K562 (cell line): ENCODE results near the gene SEC14L2. TPM values are rescaled to one million over a fixed set of nuclear protein-coding genes. Genes with fewer than 3 reads are reported as not detected.
"Not testable (repeated sequence)": the region's sequence is repeated elsewhere in the genome, so short reads cannot be mapped to it uniquely, and the experiment has no call there.

ENCODE experiments used
- ATAC-seq: fragments of 200-7000 bp; cut with Tn5 transposase; 3 replicates; pipeline ENCODE4 v1.9.1; 2020; ENCODE audit warnings: moderate library complexity
- BruUV-seq: library from RNA; stranded (reverse); fragments of 400-500 nt; replicated peaks from 2 replicates; lab custom pipeline; 2021; lab: Mats Ljungman, UMichigan
- CTCF ChIA-PET: fragments of 300-600 bp; formaldehyde crosslinking; extraction: SDS; loops from one replicate; lab custom pipeline; 2021; ENCODE audit warnings: low intra/inter-chr PET ratio; lab: Yijun Ruan, JAX
- POLR2A ChIA-PET: fragments of 300-600, 350-650 bp; sonication (Branson Sonifier 250); formaldehyde crosslinking; extraction: SDS; loops from one replicate; lab custom pipeline; 2021; ENCODE audit warnings: antibody characterized with exemption, inconsistent platforms; lab: Yijun Ruan, JAX
- DNase-seq, 4 experiments: peaks; one replicate each; pipeline versions ENCODE4 v3.0.0 to v3.0.0-alpha.2; 2011 to 2018; ENCODE audit warnings: low spot score in 3 of 4, mixed read lengths in 3 of 4; ENCODE audit errors: extremely low read depth in 1 of 4
- FAIRE-seq: peaks from 2 replicates; lab custom pipeline; 2011; peaks lifted over from hg19 to GRCh38; lab: Jason Lieb, UNC
- H2AFZ ChIP-seq: 2 replicates; pipeline ENCODE4 v1.6.0; 2011; ENCODE audit warnings: low read depth, low read length, control low read depth, inconsistent platforms
- H3K27ac ChIP-seq: fragments of 200-600 bp; 3 replicates; pipeline ENCODE4 v1.8.0; 2011; ENCODE audit warnings: low read depth, mild to moderate bottlenecking, control low read depth, inconsistent platforms, low read length, moderate library complexity, mixed read lengths; ENCODE audit errors: extremely low read depth
- H3K27me3 ChIP-seq, 2 experiments: fragments of 300-600 bp in 1 of 2; 2 replicates in 1 of 2; 3 replicates in 1 of 2; pipeline versions ENCODE4 v1.6.0 to v1.8.0; 2011; ENCODE audit warnings: inconsistent platforms in 2 of 2, low read length in 2 of 2, mild to moderate bottlenecking in 1 of 2, mixed read lengths in 1 of 2, moderate library complexity in 1 of 2; ENCODE audit not compliant: control insufficient read depth in 2 of 2, insufficient read depth in 2 of 2
- H3K36me3 ChIP-seq: fragments of 300-600 bp; 3 replicates; pipeline ENCODE4 v1.8.0; 2011; ENCODE audit warnings: mild to moderate bottlenecking, low read length, inconsistent platforms; ENCODE audit not compliant: control insufficient read depth, insufficient read depth
- H3K4me1 ChIP-seq, 2 experiments: fragments of 200-600 bp in 1 of 2; replicated peaks in 1 of 2; 2 replicates in 1 of 2; 3 replicates in 1 of 2; pipeline versions ENCODE4 v1.5.1 to v1.8.0; 2011; ENCODE audit warnings: inconsistent platforms in 2 of 2, low read length in 2 of 2, mild to moderate bottlenecking in 1 of 2, mixed read lengths in 1 of 2, moderate library complexity in 1 of 2; ENCODE audit not compliant: control insufficient read depth in 2 of 2, insufficient read depth in 2 of 2
- H3K4me2 ChIP-seq: 2 replicates; pipeline ENCODE4 v1.6.1; 2011; ENCODE audit warnings: low read length, control low read depth, inconsistent platforms, mixed read lengths; ENCODE audit not compliant: insufficient read depth
- H3K4me3 ChIP-seq: fragments of 200-600 bp; sonication (generic), shearing (Covaris generic); 2 replicates; pipeline ENCODE4 v1.5.1; 2016; ENCODE audit warnings: control low read depth, inconsistent platforms
- H3K79me2 ChIP-seq: fragments of 200-600 bp; 3 replicates; pipeline ENCODE4 v1.8.0; 2011; ENCODE audit warnings: low read length, inconsistent platforms; ENCODE audit not compliant: control insufficient read depth, insufficient read depth
- H3K9ac ChIP-seq, 2 experiments: 2 replicates each; pipeline versions ENCODE4 v1.6.0 to v1.6.1; 2011; ENCODE audit warnings: low read depth in 2 of 2, low read length in 2 of 2, control low read depth in 1 of 2, inconsistent platforms in 1 of 2, mild to moderate bottlenecking in 1 of 2, mixed read lengths in 1 of 2; ENCODE audit not compliant: insufficient read depth in 1 of 2
- H3K9me1 ChIP-seq: one replicate; pipeline ENCODE4 v1.6.0; 2011; ENCODE audit warnings: inconsistent platforms, mild to moderate bottlenecking, low read length, moderate library complexity; ENCODE audit not compliant: control insufficient read depth, insufficient read depth
- H3K9me3 ChIP-seq: replicated peaks from 2 replicates; pipeline ENCODE4 v1.5.1; 2011; ENCODE audit warnings: low read depth, low read length, inconsistent platforms; ENCODE audit not compliant: control insufficient read depth, insufficient read depth
- H4K20me1 ChIP-seq: replicated peaks from 2 replicates; pipeline ENCODE4 v1.6.1; 2011; ENCODE audit warnings: low read length, inconsistent platforms, mixed read lengths; ENCODE audit not compliant: control insufficient read depth, insufficient read depth
- AFF4 ChIP-seq: sonication (generic); formaldehyde crosslinking; IDR thresholded peaks from 2 replicates; pipeline ENCODE4 v1.8.0; 2023; ENCODE audit warnings: mild to moderate bottlenecking, missing genetic modification reagents
- EGR1 ChIP-seq: fragments of 450-650 bp; conservative IDR thresholded peaks from 2 replicates; pipeline ENCODE4 v1.6.1; 2017; ENCODE audit warnings: mild to moderate bottlenecking
- ELF2 ChIP-seq: fragments of 250-450 bp; sonication (Bioruptor Pico); IDR thresholded peaks from 2 replicates; pipeline ENCODE4 v1.5.0; 2021; ENCODE audit warnings: mild to moderate bottlenecking
- ZFP91 ChIP-seq: sonication (generic); formaldehyde crosslinking; IDR thresholded peaks from 2 replicates; pipeline ENCODE4 v1.8.0; 2022; ENCODE audit warnings: mild to moderate bottlenecking, missing genetic modification reagents
- WGBS: fragments of 100-300 bp; shearing (Covaris generic); methylation state at CpG from one replicate; pipeline ENCODE4 v1.1.6; 2016; ENCODE audit warnings: low coverage, mixed read lengths; ENCODE audit not compliant: insufficient coverage; ENCODE audit errors: missing lambda C conversion rate; 5-methylcytosine and 5-hydroxymethylcytosine counted together
- in situ Hi-C: fragments of 300-500 bp; cut with MboI; formaldehyde crosslinking; loops from 4 replicates; pipeline ENCODE4 v1.15.0; 2018; ENCODE audit warnings: inconsistent platforms, mixed read lengths
- intact Hi-C: fragments of 100-400 bp; cut with micrococcal nuclease; formaldehyde crosslinking; loops from 2 replicates; pipeline ENCODE4 v1.14.2; 2022
- polyA plus RNA-seq, 8 experiments: library from polyadenylated mRNA; depleted of rRNA in 4 of 8; stranded (reverse) in 5 of 8; unstranded in 3 of 8; fragments of >200 nt; fragmentation: Nextera tagmentation in 2 of 8; fragmentation: Illumina TruSeq in 1 of 8; extraction: Ambion mirVana in 2 of 8; extraction: Trizol in 1 of 8; gene quantifications; 2 replicates each; pipeline versions ENCODE4 v1.2.1 to v1.2.3, GENCODE V29; 2011 to 2014; ENCODE audit warnings: inconsistent platforms in 1 of 8, missing spikeins in 1 of 8
- total RNA-seq, 7 experiments: library from RNA; depleted of rRNA in 6 of 7; stranded (reverse); fragments of >200 nt in 6 of 7; fragmentation: Illumina TruSeq in 2 of 7; extraction: Trizol in 2 of 7; gene quantifications; 2 replicates each; pipeline versions ENCODE4 v1.2.1 to v1.2.3, GENCODE V29; 2011 to 2021; ENCODE audit warnings: low replicate concordance in 1 of 7

The SEC14L2 gene
- total and polyA plus RNA-seq, 9 of the 15 experiments (the other 6 are each of a cell fraction or from before 2014, with no cell fraction given) = 0.03 to 0.17 (median 0.10) TPM

- H3K9me1 ChIP-seq, CTCF ChIA-PET, intact Hi-C loops, H3K9me3 ChIP-seq, DNase-seq, H2AFZ ChIP-seq, H3K36me3 ChIP-seq, H3K79me2 ChIP-seq, H3K4me3 ChIP-seq, H3K4me2 ChIP-seq, POLR2A ChIA-PET, in situ Hi-C loops, H3K27ac ChIP-seq, FAIRE-seq, H4K20me1 ChIP-seq, H3K9ac ChIP-seq, BruUV-seq, H3K27me3 ChIP-seq, ATAC-seq: not testable (repeated sequence)
- H3K4me1 ChIP-seq = peaks cover 9 to 31% of the 10 kb centered on the region in 2 experiments; a peak in 4 of 5 replicates
- WGBS = 94% methylated on average over 3 of the region's 3 CpGs
Observed at GRCh38 chr22:30401024-30401423, 4.2 kb downstream of the SEC14L2 start.

GRCh38 chr22:30402028-30402765 lies 5.4 kb downstream of the SEC14L2 start:
- peak; percentile 75 for ATAC-seq
- Histone ChIP-seq H3K9ac (peak overlapping the region in 1 of 2 experiments; percentile 70; a peak in 2 of 4 replicates), H3K79me2 (no peaks in the 10 kb centered on the region), H3K4me2 (no peak overlapping the region), H3K36me3 (peaks cover under 1% of the 10 kb centered on the region; the same call in 2 of the 3 replicates), H3K9me3 (no peaks in the 10 kb centered on the region), H3K27ac (peak overlapping the region; percentile 57; the same call in 2 of the 3 replicates), H3K9me1 (peaks cover 3% of the 10 kb centered on the region), H2AFZ (peak overlapping the region; percentile 41; the same call in 1 of the 2 replicates), H3K4me1 (peaks cover 9 to 25% of the 10 kb centered on the region in 2 experiments; a peak in 4 of 5 replicates), H4K20me1 (0 out of 2 replicates have a peak, but pooled peaks cover 7% of the 10 kb centered on the region), H3K4me3 (no peak overlapping the region)
- FAIRE-seq = peak; percentile 83
- ChIA-PET CTCF (no interaction called here), POLR2A (interaction anchor here (0.6 to 1.1 kb wide), 3 partner anchors 29 to 143 kb away, joined by 3 read pairs; no protein-coding TSS in a partner anchor)
- intact Hi-C loops (no loop called here), in situ Hi-C loops (no loop called here)
- BruUV-seq = no TSS peak
- 28% methylated on average over 5 of the region's 5 CpGs for WGBS
- DNase-seq = peak in 3 of 4 experiments; percentile 18 to 52 (median 49)
- TF ChIP-seq AFF4 (no peak), EGR1 (peak; percentile 85), ELF2 (no peak), ZFP91 (peak; percentile 85)
- TF ChIP-seq, all 486 proteins: peak for 2
- no peaks in the 10 kb centered on the region for H3K27me3 ChIP-seq
